IMR-90 (cell line): Measurements from ENCODE around the gene CCNQ.

ENCODE experiments used
- CEBPB ChIP-seq: IDR thresholded peaks from 2 replicates; pipeline ENCODE4 v1.6.1; 2012; ENCODE audit warnings: low read depth, low read length, improper control_type of control experiment
- CHD1 ChIP-seq: IDR thresholded peaks from 2 replicates; pipeline ENCODE4 v1.6.1; 2012; ENCODE audit warnings: low read depth, low read length, improper control_type of control experiment
- RFX5 ChIP-seq: IDR thresholded peaks from 2 replicates; pipeline ENCODE4 v1.8.0; 2012; ENCODE audit warnings: low read depth, mild to moderate bottlenecking, low read length, moderate library complexity
- TF ChIP-seq, protein P1 (sequence below): conservative IDR thresholded peaks from 2 replicates; pipeline ENCODE4 v1.5.1; 2012; ENCODE audit warnings: mild to moderate bottlenecking, low read depth, low read length, improper control_type of control experiment

DNA sequence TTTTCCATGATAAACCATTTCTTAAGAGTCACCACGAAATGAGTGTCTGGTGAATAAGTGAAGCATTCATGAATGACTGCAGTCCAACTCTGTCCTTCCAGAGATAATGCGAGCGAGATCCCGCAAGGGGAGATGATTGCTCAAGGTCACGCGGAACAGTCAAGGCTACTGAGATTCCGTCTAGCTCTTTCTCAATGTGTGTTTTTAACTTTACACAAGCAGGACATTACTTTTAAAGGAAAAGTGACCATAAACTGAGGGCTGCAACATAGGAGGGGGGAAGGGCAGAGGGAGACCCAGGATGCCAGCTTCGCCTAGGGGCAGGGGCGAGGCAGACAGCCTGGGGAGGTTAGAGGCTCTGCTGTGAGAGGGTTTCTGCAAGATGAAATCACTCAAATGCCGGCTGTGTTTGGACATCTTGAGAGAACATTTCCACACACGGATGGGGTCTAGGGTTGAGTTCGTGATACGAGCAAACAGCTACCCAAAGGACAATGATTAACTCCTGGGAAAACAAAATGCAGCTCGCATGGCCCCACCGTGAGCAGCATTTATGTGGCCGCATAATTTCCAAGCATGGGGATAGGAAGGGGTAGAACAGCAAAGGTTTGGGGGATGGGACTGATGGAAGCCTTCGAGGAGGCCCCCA is 23.8 kb upstream of the CCNQ start:
- TF ChIP-seq CHD1: no peak
- TF ChIP-seq, protein P1, sequence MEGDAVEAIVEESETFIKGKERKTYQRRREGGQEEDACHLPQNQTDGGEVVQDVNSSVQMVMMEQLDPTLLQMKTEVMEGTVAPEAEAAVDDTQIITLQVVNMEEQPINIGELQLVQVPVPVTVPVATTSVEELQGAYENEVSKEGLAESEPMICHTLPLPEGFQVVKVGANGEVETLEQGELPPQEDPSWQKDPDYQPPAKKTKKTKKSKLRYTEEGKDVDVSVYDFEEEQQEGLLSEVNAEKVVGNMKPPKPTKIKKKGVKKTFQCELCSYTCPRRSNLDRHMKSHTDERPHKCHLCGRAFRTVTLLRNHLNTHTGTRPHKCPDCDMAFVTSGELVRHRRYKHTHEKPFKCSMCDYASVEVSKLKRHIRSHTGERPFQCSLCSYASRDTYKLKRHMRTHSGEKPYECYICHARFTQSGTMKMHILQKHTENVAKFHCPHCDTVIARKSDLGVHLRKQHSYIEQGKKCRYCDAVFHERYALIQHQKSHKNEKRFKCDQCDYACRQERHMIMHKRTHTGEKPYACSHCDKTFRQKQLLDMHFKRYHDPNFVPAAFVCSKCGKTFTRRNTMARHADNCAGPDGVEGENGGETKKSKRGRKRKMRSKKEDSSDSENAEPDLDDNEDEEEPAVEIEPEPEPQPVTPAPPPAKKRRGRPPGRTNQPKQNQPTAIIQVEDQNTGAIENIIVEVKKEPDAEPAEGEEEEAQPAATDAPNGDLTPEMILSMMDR: no peak
- TF ChIP-seq RFX5: no peak
- TF ChIP-seq CEBPB: no peak
